GM12891 (cell line): ENCODE data around the gene RBMS3.
"Not testable (repeated sequence)": the region's sequence is repeated elsewhere in the genome, so short reads cannot be mapped to it uniquely, and the experiment has no call there.

Source experiments
- PAX5 ChIP-seq: IDR thresholded peaks from 2 replicates; pipeline ENCODE4 v1.6.1; 2011; ENCODE audit warnings: low read length, moderate library complexity, mild to moderate bottlenecking; ENCODE audit not compliant: insufficient read depth, severe bottlenecking
- POLR2A ChIP-seq: IDR thresholded peaks from 2 replicates; pipeline ENCODE4 v1.6.1; 2011; ENCODE audit warnings: low read depth, low read length, control low read depth
- POLR2AphosphoS5 ChIP-seq: IDR thresholded peaks from 2 replicates; pipeline ENCODE4 v1.6.1; 2011; ENCODE audit warnings: low read depth, low read length, control low read depth
- POU2F2 ChIP-seq: IDR thresholded peaks from 2 replicates; pipeline ENCODE4 v1.6.1; 2011; ENCODE audit warnings: low read depth, mild to moderate bottlenecking, control low read depth, low read length, moderate library complexity
- SPI1 ChIP-seq: IDR thresholded peaks from 2 replicates; pipeline ENCODE4 v1.6.1; 2011; ENCODE audit warnings: low read depth, low read length, control low read depth
- TAF1 ChIP-seq: IDR thresholded peaks from 2 replicates; pipeline ENCODE4 v1.6.1; 2011; ENCODE audit warnings: low read depth, low read length, control low read depth

DNA sequence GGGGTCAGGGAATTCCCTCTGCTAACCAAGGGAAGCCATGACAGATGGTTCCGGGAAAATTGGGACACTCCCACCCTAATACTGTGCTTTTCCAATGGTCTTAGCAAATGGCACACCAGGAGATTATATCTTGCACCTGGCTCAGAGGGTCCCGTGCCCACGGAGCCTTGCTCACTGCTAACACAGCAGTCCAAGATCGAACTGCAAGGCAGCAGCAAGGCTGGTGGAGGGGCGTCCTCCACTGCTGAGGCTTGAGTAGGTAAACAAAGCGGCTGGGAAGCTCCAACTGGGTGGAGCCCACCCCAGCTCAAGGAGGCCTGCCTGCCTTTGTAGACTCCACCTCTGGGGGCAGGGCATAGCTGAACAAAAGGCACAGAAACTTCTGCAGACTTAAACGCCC is 389.6 kb downstream of the RBMS3 start:
- not testable (repeated sequence) for TF ChIP-seq POU2F2, POLR2A, POLR2AphosphoS5, TAF1, SPI1, PAX5
